Umbilical cord (tissue), 2 donors: ENCODE results near the gene MARCHF6. TPM values are rescaled to one million over a fixed set of nuclear protein-coding genes. Genes with fewer than 3 reads are reported as not detected.
"Not testable (repeated sequence)": the region's sequence is repeated elsewhere in the genome, so short reads cannot be mapped to it uniquely, and the experiment has no call there.

ENCODE experiments used
- DNase-seq: peaks from one replicate; pipeline ENCODE4 v3.0.0-alpha.2; 2015; ENCODE audit warnings: low spot score
- total RNA-seq: library from RNA; depleted of rRNA; stranded (reverse); fragments of >200 nt; gene quantifications from one replicate; pipeline ENCODE4 v1.2.3, GENCODE V29; 2014; ENCODE audit warnings: low replicate concordance; ENCODE audit not compliant: insufficient read depth

Gene MARCHF6, protein sequence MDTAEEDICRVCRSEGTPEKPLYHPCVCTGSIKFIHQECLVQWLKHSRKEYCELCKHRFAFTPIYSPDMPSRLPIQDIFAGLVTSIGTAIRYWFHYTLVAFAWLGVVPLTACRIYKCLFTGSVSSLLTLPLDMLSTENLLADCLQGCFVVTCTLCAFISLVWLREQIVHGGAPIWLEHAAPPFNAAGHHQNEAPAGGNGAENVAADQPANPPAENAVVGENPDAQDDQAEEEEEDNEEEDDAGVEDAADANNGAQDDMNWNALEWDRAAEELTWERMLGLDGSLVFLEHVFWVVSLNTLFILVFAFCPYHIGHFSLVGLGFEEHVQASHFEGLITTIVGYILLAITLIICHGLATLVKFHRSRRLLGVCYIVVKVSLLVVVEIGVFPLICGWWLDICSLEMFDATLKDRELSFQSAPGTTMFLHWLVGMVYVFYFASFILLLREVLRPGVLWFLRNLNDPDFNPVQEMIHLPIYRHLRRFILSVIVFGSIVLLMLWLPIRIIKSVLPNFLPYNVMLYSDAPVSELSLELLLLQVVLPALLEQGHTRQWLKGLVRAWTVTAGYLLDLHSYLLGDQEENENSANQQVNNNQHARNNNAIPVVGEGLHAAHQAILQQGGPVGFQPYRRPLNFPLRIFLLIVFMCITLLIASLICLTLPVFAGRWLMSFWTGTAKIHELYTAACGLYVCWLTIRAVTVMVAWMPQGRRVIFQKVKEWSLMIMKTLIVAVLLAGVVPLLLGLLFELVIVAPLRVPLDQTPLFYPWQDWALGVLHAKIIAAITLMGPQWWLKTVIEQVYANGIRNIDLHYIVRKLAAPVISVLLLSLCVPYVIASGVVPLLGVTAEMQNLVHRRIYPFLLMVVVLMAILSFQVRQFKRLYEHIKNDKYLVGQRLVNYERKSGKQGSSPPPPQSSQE
- total RNA-seq, result 76.3 TPM

DNA sequence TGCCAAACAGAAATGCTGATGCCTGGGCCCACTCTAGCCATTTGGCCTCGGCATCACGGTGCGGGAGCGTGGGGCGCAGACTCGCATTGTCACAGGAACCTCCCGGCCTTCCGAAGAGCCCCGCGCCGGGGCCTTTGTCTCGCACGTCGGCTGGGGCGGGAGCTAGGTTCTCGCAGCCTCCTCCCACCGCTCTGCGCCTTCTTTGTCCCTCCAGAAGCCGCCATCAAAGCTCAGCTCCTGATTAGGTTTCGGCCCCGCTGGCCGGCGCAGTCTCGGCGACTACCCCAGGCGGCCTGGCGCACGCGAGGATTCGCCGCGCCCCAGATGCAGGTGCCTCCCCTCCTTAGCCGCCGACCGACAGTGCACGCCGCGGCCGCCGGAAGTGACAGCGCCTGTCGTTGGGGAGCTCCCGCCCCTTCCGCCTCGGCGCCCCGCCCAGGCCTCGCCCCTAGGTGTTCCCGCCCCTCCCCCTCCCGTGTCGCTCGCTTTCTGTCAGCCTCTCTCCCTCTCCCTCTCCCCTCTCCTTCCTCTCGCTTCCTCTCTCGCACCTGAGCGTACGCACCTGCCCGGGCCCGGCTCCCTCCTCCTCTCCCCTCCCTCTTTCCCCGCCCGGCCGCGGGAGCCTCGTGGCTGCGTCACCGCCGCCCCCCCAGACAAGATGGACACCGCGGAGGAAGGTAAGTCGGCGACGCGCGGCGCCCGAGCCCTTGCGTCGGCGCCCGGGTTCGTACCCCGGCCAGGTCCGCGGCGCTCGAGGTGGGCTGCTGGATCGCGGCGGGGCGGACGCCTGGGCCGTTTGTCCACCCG lies at the start of gene MARCHF6:
MARCHF6 (plus strand) TSS at position 455 of the 807 bp plus-strand sequence; CDS start at position 659, 204 bp downstream.
- DNase-seq, result peak; percentile 93

- DNase-seq, result no peak
These were observed 49.8 kb upstream of the MARCHF6 start for GRCh38 chr5:10303699-10304170.

DNA sequence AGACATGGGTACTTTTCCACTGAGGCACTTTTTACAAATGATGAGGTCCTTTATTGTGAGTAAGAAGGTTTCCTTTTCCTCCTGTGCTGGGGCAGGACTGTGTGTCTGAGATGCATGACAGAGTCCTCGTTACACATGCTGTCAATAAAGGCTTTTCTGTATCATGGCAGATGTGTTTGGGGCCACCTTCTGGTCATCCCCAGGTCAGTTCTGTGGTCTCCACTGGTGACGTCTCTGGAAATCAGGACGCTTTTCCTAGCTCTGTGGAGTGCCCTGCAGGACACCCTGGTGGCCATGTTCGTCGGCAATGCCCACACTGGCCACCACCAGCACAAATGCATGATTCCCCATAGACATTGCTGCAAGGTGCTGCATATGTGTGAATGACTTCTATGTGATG lies 48.6 kb upstream of the MARCHF6 start:
- DNase-seq, result no peak

DNA sequence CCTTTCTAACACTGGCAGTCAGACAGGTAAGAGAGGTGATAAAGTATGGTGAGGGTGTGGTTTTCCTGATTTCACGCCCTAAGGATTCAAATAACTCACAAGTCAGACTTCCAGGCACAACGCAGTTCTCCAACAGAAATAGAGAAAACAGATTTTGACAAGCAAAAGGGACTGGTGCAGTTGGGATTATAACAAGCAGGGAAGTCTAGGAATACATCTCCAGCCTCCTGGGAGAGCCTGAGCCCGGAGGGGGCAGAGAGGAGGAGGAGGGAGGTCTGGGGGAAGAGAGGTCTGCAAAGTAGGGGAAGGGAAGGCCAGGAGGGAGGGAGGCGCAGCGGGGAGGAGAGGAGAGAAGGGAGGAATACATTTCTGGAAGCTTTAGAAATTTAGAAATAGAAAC lies 47.4 kb upstream of the MARCHF6 start:
- no peak for DNase-seq

GRCh38 chr5:10306806-10307205 lies 46.7 kb upstream of the MARCHF6 start:
- no peak for DNase-seq

GRCh38 chr5:10307206-10308148 lies 46.0 kb upstream of the MARCHF6 start, which contains the start of gene CMBL:
Gene CMBL (minus strand): TSS chr5:10307902. CDS start chr5:10290762, 17,140 bp downstream.
- DNase-seq, result peak; percentile 79

- DNase-seq, result no peak
These were observed 44.7 kb upstream of the MARCHF6 start for GRCh38 chr5:10308844-10309243.

DNA sequence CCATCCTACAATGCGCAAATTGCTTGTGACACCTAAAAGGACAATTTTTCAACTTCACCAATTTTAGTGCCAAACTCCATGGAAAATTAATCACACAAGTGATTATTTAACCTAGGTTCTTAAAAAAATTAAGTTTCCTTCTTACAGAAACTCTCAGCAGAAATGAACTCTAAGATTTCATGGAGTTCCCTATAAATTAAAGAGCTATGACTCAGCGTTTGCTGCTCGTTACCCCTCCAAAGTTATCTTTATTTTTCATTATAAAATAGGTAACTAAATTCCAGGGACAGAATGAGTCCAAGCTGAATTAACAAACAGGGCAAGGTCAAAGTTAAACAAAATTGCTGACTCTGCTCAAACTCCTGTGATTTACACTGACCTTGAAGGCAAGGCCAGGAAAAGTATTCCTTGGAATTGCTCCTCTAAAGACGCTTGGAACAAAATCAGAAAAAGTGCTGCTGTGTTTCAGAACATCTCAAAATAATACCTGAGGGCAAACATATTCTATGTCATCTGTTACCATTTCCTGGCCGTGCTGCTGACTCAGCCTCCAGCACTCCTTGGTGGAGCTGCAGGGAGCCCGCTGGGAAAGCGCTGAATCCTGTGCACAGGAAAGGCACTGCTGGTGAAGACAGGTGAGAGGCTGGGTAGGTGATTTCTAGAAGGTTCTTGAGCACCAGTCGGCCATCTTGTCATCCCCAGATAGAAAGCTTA lies 43.3 kb upstream of the MARCHF6 start:
- DNase-seq, result peak; percentile 18

- not testable (repeated sequence) for DNase-seq
These were observed 42.5 kb upstream of the MARCHF6 start for GRCh38 chr5:10310835-10311570.

GRCh38 chr5:10311595-10312425 lies 41.7 kb upstream of the MARCHF6 start:
- DNase-seq, result no peak

DNA sequence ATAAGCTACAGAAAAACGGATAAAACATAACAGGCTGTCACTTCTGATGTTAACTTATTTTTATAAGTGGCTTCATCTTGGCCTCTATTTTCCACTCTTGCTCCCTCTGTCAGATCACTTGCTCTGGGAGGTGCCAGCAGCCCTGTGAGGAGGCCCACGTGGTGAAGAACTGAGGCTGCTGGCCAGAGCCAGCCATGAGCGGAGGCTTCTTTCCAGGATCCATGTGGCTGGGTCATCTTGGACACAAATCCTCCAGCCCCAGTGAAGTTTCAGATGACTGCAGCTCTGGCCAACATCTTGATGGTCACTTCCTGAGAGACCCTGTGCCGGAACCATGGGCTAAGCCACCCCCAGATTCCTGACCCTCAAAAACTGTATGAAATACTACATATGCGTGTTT lies 38.3 kb upstream of the MARCHF6 start:
- no peak for DNase-seq

DNA sequence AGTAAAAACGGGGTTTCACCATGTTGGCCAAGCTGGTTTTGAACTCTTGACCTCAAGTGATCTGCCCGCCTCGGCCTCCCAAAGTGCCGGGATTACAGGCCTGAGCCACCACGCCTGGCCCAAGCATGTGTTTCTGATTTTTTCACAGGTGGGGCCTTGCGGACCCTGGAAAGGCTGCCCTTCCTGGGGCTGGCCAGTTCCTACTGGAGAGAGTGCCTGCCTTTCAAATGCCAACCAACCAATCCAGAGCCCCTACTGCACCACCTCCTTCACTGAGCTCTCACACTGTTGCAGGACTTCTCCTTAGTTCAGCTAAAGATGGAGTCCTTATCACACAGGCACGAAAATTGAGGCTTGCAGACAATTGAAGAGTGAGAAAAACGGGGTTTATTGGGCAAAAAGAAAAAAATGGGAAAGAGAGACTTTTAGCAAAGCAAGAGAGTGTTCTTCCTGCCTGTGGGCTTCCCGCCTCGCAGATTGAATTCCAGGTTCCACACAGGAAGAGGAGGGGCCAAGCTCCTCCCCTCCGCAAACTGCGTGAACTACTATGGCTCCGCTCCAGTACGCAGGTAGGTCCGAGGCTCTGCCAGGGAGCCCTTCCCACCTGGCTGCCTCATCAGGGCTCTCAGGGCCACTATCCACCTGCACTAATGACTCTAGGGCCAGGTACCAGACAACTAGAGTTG lies 37.5 kb upstream of the MARCHF6 start:
- no peak for DNase-seq

DNA sequence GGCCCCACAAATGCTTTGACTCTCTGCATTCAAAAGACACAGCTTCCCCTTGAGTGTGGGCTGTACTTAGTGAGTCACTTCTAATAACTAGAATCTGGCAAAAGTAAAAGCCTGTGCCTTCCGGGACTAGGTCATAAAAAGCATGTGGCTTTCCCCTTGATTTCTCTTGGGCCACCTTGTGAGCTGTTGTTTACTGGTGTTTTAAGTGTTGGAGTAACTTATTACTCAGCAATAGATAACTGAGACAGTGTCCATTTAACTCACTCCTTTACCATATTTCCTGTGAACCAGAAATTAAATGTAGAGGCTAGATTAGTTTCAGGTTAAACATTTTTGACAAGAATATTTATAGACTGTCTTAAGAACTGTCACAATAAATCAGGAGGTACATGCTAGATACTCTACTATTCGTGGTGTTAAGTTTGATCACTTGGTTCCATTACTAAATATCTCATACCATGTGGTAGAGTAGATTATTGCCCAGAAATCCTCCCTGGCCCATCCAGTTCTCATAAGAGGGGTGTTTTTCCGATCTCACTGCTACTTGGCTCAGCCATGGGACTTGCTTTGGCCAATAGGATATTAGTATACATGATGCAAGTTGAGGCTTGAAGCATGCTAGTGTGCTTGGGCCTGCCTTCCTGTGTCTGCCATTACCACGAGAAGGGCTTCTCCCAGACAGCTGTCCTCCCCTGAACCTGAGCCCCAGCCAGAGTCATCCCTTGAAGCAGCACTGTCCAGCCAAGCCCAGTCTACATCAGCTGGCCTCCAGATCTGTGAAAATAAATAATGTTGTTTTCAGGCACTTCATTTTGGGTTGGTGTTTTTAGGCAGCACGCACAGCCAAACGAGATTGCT lies 35.4 kb upstream of the MARCHF6 start:
- no peak for DNase-seq

DNA sequence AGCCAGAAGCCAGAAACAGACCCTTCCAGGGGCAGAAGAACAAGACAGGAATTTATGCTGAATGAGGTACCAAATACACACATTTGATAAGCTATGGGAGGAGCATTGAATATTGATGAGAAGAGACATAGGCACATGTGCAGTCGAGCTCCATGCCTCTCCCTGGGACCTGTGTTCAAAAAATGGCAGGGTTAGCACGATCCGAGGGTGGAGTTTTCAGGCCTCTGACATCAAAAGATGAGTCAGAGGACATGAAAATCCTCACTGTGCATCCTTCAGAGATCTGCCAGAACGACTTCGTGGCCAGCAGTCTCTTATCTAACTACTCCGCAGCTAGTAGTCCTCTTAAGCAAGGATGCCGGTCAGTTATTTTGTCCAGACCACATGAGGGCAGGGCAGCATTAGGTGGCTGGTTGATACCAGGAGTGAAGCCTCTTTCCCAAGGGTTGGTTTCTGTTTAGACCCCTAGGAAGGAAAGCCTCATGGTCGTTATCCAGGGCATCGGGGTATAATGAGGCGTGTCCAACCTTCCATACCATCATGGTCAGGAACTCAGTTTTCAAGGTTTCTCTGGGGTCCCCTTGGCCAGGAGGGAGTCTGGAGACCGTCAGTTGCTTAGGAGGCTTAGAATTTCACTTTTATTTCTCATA lies 34.2 kb upstream of the MARCHF6 start:
- DNase-seq, result peak; percentile 83

- no peak for DNase-seq
These were observed 32.7 kb upstream of the MARCHF6 start for GRCh38 chr5:10320793-10321192.

- no peak for DNase-seq
These were observed 31.6 kb upstream of the MARCHF6 start for GRCh38 chr5:10321882-10322281.
